Esophagus (tissue), 2 donors: ENCODE measurements around the gene CIDEB. TPM values are rescaled to one million over a fixed set of nuclear protein-coding genes. Genes with fewer than 3 reads are reported as not detected.
A peak's percentile ranks its signal among the peaks of the same experiment; 100 is the strongest.
"Not testable (repeated sequence)": the region's sequence is repeated elsewhere in the genome, so short reads cannot be mapped to it uniquely, and the experiment has no call there.

Experiments
- H3K27ac ChIP-seq, 2 donors: one replicate each; pipeline ENCODE4 v1.5.1; 2013; ENCODE audit warnings: low read depth in 2 of 2, mild to moderate bottlenecking in 2 of 2, inconsistent platforms in 1 of 2, low read length in 1 of 2, moderate library complexity in 1 of 2
- H3K27me3 ChIP-seq, 2 donors: one replicate each; pipeline ENCODE4 v1.6.1; 2013; ENCODE audit warnings: low read length in 2 of 2, control low read depth in 1 of 2, mild to moderate bottlenecking in 1 of 2; ENCODE audit not compliant: insufficient read depth in 2 of 2, control insufficient read depth in 1 of 2
- H3K36me3 ChIP-seq, 2 donors: one replicate each; pipeline ENCODE4 v1.6.1; 2013; ENCODE audit warnings: low read length in 1 of 2; ENCODE audit not compliant: control insufficient read depth in 2 of 2, insufficient read depth in 2 of 2
- H3K4me1 ChIP-seq, 2 donors: one replicate each; pipeline ENCODE4 v1.6.1; 2013; ENCODE audit warnings: low read length in 1 of 2; ENCODE audit not compliant: control insufficient read depth in 2 of 2, insufficient read depth in 2 of 2
- H3K4me3 ChIP-seq, 2 donors: one replicate each; pipeline ENCODE4 v1.5.1; 2013; ENCODE audit warnings: low read length in 2 of 2, mild to moderate bottlenecking in 2 of 2, low read depth in 1 of 2, moderate library complexity in 1 of 2
- H3K9me3 ChIP-seq, 2 donors: one replicate each; pipeline ENCODE4 v1.6.1; 2013; ENCODE audit warnings: mild to moderate bottlenecking in 2 of 2, low read depth in 1 of 2, low read length in 1 of 2, moderate library complexity in 1 of 2; ENCODE audit not compliant: control insufficient read depth in 2 of 2, insufficient read depth in 1 of 2
- WGBS, 2 donors: extraction: QIAGEN DNeasy Blood & Tissue Kit; methylation state at CpG; one replicate each; pipeline ENCODE4 v1.1.7; 2013; 5-methylcytosine and 5-hydroxymethylcytosine counted together
- polyA plus RNA-seq, 2 donors: library from polyadenylated mRNA; stranded (reverse); fragments of 200-250 nt; gene quantifications; one replicate each; pipeline ENCODE4 v1.2.3, GENCODE V29; 2013
- donor health status: healthy with polysubstance abuse.
- donor health status: Bipolar disorder and iron deficiency.

CIDEB gene, protein sequence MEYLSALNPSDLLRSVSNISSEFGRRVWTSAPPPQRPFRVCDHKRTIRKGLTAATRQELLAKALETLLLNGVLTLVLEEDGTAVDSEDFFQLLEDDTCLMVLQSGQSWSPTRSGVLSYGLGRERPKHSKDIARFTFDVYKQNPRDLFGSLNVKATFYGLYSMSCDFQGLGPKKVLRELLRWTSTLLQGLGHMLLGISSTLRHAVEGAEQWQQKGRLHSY
- 10 to 100 TPM; 24.3 TPM for polyA plus RNA-seq

DNA sequence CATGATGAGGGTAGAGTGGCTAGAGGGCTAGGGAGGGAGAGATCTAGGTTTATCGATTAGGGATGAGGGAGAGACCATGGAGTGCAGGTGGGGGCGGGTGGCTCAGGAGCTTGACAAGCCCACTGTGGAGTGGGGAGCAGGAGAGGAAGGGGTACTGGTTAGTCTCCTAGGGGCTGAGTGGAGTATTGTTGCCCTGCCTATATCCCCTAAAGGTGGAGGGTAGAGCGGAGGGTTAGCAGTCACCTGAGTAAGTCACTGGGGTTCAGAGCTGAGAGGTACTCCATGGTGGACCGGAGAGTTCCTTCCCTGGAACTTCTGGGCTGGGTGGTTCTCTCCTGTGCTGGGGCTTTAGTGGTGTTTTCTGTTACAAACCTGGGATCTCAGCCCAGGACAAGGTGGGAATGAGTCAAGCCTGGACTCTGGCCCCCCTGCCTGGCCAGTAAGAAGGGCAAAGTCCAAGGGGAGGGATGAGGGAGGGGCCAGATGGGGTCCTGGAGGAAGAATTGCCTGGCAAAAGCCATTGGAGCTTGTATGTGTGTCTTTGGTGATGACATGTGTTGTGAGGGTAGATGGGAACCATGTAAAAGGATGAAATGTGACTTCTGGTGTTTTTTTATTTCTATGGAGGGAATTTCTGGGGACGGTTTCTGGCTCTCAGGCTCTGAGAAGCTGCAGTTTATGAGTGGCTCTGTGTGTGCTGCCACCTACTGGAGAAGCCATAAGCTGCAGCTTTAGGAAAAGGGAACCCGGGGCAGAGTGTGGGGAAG lies at the start of gene CIDEB:
TSS of gene CIDEB (minus strand) at position 403 of the 767 bp plus-strand sequence. CDS start at position 284, 119 bp downstream.
- Histone ChIP-seq H3K4me3 (no peak within 1 kb of the TSS), H3K27me3 (no peaks in the 10 kb centered on the region), H3K36me3 (peaks cover 10 to 38% of the 10 kb centered on the region in 2 donors), H3K4me1 (peaks cover 3 to 28% of the 10 kb centered on the region in 2 donors), H3K27ac (peak within 1 kb of the TSS in 1 of 2 donors; percentile 35), H3K9me3 (no peaks in the 10 kb centered on the region)
- WGBS, 2 donors: 46 to 58% methylated on average over 6 of the region's 6 CpGs

GRCh38 chr14:24356208-24356607 lies 48.4 kb upstream of the CIDEB start:
- Histone ChIP-seq H3K36me3 (no peaks in the 10 kb centered on the region), H3K9me3 (no peaks in the 10 kb centered on the region), H3K27me3 (no peaks in the 10 kb centered on the region), H3K4me3 (no peak overlapping the region), H3K4me1 (peaks cover 0 to 3% of the 10 kb centered on the region in 2 donors), H3K27ac (no peak overlapping the region)
- WGBS, 2 donors: 92 to 95% methylated on average over 4 of the region's 4 CpGs

DNA sequence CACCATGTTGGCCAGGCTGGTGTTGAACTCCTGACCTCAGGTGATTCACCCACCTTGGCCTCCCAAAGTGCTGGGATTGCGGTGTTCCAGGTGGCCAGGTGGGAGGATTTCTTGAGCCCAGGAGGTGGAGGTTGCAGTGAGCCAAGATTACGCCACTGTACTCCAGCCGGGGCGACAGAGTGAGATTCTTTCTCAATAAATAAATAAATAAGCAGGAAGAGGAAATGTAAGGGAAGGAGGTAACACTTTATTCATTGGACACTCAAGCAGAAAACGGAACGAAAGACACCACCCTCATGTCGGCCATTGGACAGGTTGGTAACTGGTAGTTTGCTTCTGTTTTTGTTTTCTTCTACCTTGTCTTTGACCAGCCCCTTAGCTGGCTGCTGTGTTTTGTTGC lies 47.2 kb upstream of the CIDEB start:
- H3K27me3 ChIP-seq: no peaks in the 10 kb centered on the region
- 89 to 94% methylated on average over 7 of the region's 7 CpGs for WGBS, 2 donors
- no peak overlapping the region for H3K27ac ChIP-seq
- no peaks in the 10 kb centered on the region for H3K9me3 ChIP-seq
- H3K4me3 ChIP-seq: no peak overlapping the region
- no peaks in the 10 kb centered on the region for H3K36me3 ChIP-seq
- H3K4me1 ChIP-seq: peaks cover 0 to 3% of the 10 kb centered on the region in 2 donors

DNA sequence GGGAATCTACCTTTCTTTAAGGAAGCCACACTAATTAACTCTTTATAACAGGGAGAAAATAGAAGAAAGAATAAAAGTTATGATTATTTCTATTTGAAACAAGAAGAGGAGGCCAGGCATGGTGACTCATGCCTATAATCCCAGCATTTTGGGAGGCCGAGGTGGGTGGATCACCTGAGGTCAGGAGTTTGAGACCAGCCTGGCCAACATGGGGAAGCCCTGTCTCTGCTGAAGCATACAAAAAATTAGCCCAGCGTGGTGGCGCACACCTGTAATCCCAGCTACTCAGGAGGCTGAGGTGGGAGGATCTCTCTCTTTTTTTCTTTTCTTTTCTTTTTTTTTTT lies 46.7 kb upstream of the CIDEB start:
- not testable (repeated sequence) for H3K27me3 ChIP-seq, H3K4me3 ChIP-seq, H3K4me1 ChIP-seq, H3K9me3 ChIP-seq, H3K36me3 ChIP-seq
- 74 to 76% methylated on average over 3 of the region's 3 CpGs for WGBS, 2 donors
- H3K27ac ChIP-seq: peak overlapping the region in 1 of 2 donors; percentile 22

DNA sequence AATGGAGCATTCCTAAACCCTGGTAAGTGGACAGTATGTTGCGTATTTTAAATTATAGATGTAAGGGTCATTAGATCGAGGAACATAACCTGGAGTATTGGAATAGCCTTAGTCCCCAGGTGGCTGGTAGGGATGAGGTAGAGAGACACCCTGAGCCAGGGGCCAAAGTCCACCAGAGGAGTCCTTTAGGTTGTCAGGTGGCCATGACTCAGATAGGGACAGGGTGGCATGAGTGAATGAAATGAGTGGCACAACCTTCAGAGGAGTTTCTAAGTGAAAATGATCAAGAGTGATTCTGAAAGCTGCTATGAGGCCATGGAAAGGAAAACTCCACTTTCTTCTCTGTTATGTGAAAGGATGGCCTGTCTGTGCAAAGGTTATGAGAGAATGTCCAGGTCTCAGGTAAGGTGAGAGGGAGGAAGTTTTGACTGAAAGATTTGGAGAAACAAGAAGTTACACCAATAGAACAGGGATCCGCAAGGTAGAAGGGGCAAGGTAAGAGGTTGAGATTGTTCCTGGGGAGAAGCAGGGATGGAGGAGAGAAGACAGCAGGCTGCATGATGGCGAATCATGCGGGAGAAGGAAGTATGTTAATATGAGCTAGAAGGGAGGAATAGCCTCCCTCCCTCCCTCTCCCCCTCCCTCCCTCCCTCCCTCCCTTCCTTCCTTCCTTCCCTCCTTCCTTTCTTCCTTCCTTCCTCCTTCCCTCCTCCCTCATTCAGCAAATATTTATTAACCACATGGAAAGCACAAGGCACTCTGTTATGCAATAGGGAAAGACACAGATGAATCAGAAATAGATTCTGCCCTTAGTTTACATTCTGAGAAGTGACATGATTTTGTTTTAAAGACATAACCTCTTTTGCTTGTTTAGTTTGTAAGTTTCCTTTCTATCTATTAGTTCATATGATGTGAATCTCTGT lies 46.0 kb upstream of the CIDEB start:
- Histone ChIP-seq H3K27ac (no peak overlapping the region), H3K9me3 (no peaks in the 10 kb centered on the region), H3K4me1 (peaks cover 0 to 3% of the 10 kb centered on the region in 2 donors), H3K36me3 (no peaks in the 10 kb centered on the region), H3K4me3 (no peak overlapping the region), H3K27me3 (no peaks in the 10 kb centered on the region)
- 66 to 86% methylated on average over 5 of the region's 5 CpGs for WGBS, 2 donors

DNA sequence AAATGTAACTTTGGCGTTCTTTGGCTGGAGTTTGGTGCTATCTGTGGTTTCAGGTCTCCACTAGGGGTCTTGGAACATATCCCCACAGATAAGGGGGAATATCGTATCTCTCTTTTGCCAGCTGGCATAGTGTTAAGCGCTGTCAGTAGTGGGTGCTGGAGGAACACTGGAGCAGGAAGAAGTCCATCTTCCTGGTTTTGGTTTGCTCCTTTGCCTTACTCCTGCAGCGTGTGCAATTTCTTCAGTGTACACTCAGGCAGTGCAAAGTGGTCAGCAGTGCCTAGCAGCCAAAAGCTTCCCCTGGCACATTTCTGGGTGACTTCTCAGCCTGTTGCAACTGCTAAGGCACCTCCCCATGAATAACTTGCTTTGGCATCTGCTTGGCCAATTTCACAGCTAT lies 43.7 kb upstream of the CIDEB start:
- Histone ChIP-seq H3K27me3 (no peaks in the 10 kb centered on the region), H3K36me3 (no peaks in the 10 kb centered on the region), H3K9me3 (no peaks in the 10 kb centered on the region), H3K4me3 (no peak overlapping the region), H3K4me1 (peaks cover 0 to 3% of the 10 kb centered on the region in 2 donors), H3K27ac (no peak overlapping the region)
- WGBS, 2 donors: 15 to 31% methylated on average over 4 of the region's 4 CpGs

- H3K27me3 ChIP-seq: no peaks in the 10 kb centered on the region
- H3K4me1 ChIP-seq: peaks cover 0 to 3% of the 10 kb centered on the region in 2 donors
- H3K4me3 ChIP-seq: no peak overlapping the region
- H3K9me3 ChIP-seq: no peaks in the 10 kb centered on the region
- WGBS, 2 donors: 75 to 80% methylated on average over 5 of the region's 5 CpGs
- no peaks in the 10 kb centered on the region for H3K36me3 ChIP-seq
- no peak overlapping the region for H3K27ac ChIP-seq
These were observed 42.0 kb upstream of the CIDEB start for GRCh38 chr14:24349742-24350141.

GRCh38 chr14:24348186-24348585 lies 40.4 kb upstream of the CIDEB start:
- 92 to 93% methylated on average over 2 of the region's 2 CpGs for WGBS, 2 donors
- H3K27me3 ChIP-seq: no peaks in the 10 kb centered on the region
- no peak overlapping the region for H3K27ac ChIP-seq
- peaks cover 0 to 3% of the 10 kb centered on the region in 2 donors for H3K4me1 ChIP-seq
- H3K36me3 ChIP-seq: no peaks in the 10 kb centered on the region
- no peaks in the 10 kb centered on the region for H3K9me3 ChIP-seq
- no peak overlapping the region for H3K4me3 ChIP-seq

- Histone ChIP-seq H3K36me3 (no peaks in the 10 kb centered on the region), H3K9me3 (no peaks in the 10 kb centered on the region), H3K27ac (no peak overlapping the region), H3K4me1 (peaks cover 0 to 3% of the 10 kb centered on the region in 2 donors), H3K27me3 (no peaks in the 10 kb centered on the region), H3K4me3 (no peak overlapping the region)
- 38 to 58% methylated on average over 1 of the region's 1 CpG for WGBS, 2 donors
These were observed 39.4 kb upstream of the CIDEB start for GRCh38 chr14:24347134-24347533.
